Stimulated activated CD4-positive, alpha-beta T cell treated with anti-CD3 and anti-CD28 coated beads, Interleukin-4, amount 100 ng/mL, for 1 hour (primary cell): ENCODE data around the gene CACNG3.
"Not testable (repeated sequence)": the region's sequence is repeated elsewhere in the genome, so short reads cannot be mapped to it uniquely, and the experiment has no call there.

Experiments used
- DNase-seq: peaks from one replicate; pipeline ENCODE4 v3.0.0-alpha.2; 2020

Gene CACNG3

GRCh38 chr16:24337013-24337412, 80.9 kb downstream of the CACNG3 start:
- no peak for DNase-seq

GRCh38 chr16:24343829-24344228, 87.7 kb downstream of the CACNG3 start:
- not testable (repeated sequence) for DNase-seq

- DNase-seq: no peak
These were observed 88.6 kb downstream of the CACNG3 start for GRCh38 chr16:24344784-24345183.

- DNase-seq: no peak
These were observed 89.6 kb downstream of the CACNG3 start for GRCh38 chr16:24345704-24346103.

GRCh38 chr16:24346734-24347133, 90.6 kb downstream of the CACNG3 start:
- no peak for DNase-seq

- no peak for DNase-seq
These were observed 91.4 kb downstream of the CACNG3 start for GRCh38 chr16:24347556-24347955.

GRCh38 chr16:24348545-24349290, 92.6 kb downstream of the CACNG3 start:
- DNase-seq: no peak

GRCh38 chr16:24349320-24349719, 93.2 kb downstream of the CACNG3 start:
- no peak for DNase-seq

GRCh38 chr16:24352746-24353145, 96.6 kb downstream of the CACNG3 start:
- no peak for DNase-seq

GRCh38 chr16:24353622-24354021, 97.5 kb downstream of the CACNG3 start:
- no peak for DNase-seq

- DNase-seq: no peak
These were observed 101.4 kb downstream of the CACNG3 start for GRCh38 chr16:24357511-24357910.

- no peak for DNase-seq
These were observed 102.0 kb downstream of the CACNG3 start for GRCh38 chr16:24358117-24358516.

- no peak for DNase-seq
These were observed 103.4 kb downstream of the CACNG3 start for GRCh38 chr16:24359490-24359889.

GRCh38 chr16:24360936-24361335, 104.8 kb downstream of the CACNG3 start:
- DNase-seq: no peak

GRCh38 chr16:24364596-24364995, 108.5 kb downstream of the CACNG3 start:
- no peak for DNase-seq

GRCh38 chr16:24367186-24367710, 111.1 kb downstream of the CACNG3 start:
- DNase-seq: no peak

- no peak for DNase-seq
These were observed 116.7 kb downstream of the CACNG3 start for GRCh38 chr16:24372824-24373223.

GRCh38 chr16:24378999-24379398, 122.9 kb downstream of the CACNG3 start:
- DNase-seq: no peak

GRCh38 chr16:24381470-24382118, 125.5 kb downstream of the CACNG3 start:
- DNase-seq: no peak

GRCh38 chr16:24382762-24383407, 126.8 kb downstream of the CACNG3 start:
- DNase-seq: no peak

- DNase-seq: no peak
These were observed 138.2 kb downstream of the CACNG3 start for GRCh38 chr16:24394341-24394740.

- DNase-seq: no peak
These were observed 140.5 kb downstream of the CACNG3 start for GRCh38 chr16:24396350-24397271.

GRCh38 chr16:24409045-24409444, 152.9 kb downstream of the CACNG3 start:
- DNase-seq: no peak
